G401.6 (cell line): ENCODE results near the gene PRR36.
"Not testable (repeated sequence)": the region's sequence is repeated elsewhere in the genome, so short reads cannot be mapped to it uniquely, and the experiment has no call there.

Experiments
- FAIRE-seq: peaks from 2 replicates; lab custom pipeline; 2012; peaks lifted over from hg19 to GRCh38; lab: Jason Lieb, UNC

PRR36 gene

DNA sequence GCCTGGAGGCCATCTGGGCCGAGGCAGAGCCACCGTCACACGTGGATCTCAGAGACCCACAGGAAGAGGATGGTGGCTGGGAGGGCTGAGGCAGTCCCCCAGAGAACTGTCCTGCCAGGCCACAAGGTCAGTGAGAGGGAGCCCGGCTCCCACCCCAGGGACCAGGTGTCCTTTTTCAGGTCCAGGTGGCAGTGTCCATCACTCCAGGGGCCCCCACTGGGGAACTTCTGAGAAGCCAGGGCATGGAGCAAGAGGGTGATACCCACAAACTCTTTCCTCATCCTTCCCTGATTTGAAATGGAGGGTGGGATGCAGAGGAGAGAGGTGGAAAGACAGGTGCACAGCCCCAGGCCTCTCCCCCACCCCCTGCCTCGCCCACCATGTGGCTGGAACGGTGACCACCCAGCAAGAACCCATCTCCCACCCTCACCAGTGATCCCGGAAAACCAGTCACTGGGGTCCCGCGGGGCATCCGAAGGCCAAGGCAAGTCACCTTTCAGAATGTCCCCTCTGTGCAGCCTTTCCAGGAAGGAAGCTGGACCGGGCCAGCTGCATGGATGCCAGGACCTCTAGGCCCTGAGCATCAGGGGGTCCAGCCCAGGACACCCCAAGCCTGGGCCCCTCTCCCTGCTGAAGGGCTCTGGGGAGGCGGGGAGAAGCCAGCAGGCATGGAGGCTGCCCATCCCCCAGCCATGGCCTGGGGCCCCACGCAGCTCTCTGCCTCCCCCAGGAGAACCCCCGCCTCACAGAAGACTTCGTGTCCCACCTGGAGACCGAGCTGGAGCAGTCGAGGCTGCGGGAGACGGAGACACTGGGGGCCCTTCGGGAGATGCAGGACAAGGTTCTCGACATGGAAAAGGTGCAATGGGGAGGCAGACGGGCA lies 14.1 kb downstream of the PRR36 start:
- FAIRE-seq: no peak

DNA sequence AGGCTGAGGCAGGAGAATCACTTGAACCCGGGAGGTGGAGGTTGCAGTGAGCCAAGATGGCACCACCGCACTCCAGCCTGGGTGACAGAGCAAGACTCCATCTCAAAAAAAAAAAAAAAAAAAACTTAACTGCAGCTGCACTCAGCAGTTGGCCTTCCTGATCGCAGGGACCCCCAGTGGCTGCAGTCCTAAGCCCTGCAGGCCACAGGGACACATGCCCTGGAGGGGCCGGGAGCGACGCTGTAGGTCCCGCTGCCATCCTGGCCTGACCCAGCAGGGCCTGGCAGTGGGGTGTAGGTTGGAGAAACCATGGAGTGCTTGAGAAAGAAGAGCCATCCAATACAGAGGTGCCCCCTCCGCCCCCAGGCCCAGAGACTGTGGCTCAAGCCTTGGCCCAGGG lies 15.1 kb downstream of the PRR36 start:
- not testable (repeated sequence) for FAIRE-seq

GRCh38 chr19:7858109-7858770 lies 15.9 kb downstream of the PRR36 start:
- FAIRE-seq: no peak

DNA sequence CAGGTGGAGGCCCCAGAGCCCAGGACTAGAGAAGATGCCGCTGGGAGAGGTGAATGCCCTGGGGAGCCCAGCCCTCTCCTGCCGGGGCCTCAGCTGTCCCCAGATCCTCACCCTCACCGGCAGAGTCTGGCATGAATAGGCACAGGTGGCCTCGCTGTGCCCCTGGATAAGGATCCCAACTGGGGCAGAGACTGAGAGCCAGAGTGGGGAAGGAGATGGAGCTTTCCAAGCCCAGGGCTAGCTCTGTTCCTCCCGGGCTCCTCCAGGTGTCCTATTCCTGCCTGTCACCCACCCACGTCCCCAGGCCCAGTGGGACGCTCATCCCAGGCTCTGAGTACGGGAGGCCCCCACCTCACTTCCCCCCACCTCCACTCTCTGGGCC lies 16.5 kb downstream of the PRR36 start:
- FAIRE-seq: no peak

- no peak for FAIRE-seq
Measured at GRCh38 chr19:7856679-7857663, 17.2 kb downstream of the PRR36 start.

GRCh38 chr19:7856109-7856591 lies 18.0 kb downstream of the PRR36 start:
- no peak for FAIRE-seq

GRCh38 chr19:7855426-7856108 lies 18.6 kb downstream of the PRR36 start:
- no peak for FAIRE-seq

- FAIRE-seq: no peak
Measured at GRCh38 chr19:7853770-7854128, 20.4 kb downstream of the PRR36 start.

GRCh38 chr19:7852851-7853769 lies 21.1 kb downstream of the PRR36 start:
- FAIRE-seq: no peak

GRCh38 chr19:7851623-7852500 lies 22.3 kb downstream of the PRR36 start:
- no peak for FAIRE-seq

- FAIRE-seq: no peak
Measured at GRCh38 chr19:7850945-7851622, 23.1 kb downstream of the PRR36 start.

GRCh38 chr19:7850000-7850813 lies 24.0 kb downstream of the PRR36 start:
- no peak for FAIRE-seq

GRCh38 chr19:7849631-7849999 lies 24.6 kb downstream of the PRR36 start:
- FAIRE-seq: no peak

DNA sequence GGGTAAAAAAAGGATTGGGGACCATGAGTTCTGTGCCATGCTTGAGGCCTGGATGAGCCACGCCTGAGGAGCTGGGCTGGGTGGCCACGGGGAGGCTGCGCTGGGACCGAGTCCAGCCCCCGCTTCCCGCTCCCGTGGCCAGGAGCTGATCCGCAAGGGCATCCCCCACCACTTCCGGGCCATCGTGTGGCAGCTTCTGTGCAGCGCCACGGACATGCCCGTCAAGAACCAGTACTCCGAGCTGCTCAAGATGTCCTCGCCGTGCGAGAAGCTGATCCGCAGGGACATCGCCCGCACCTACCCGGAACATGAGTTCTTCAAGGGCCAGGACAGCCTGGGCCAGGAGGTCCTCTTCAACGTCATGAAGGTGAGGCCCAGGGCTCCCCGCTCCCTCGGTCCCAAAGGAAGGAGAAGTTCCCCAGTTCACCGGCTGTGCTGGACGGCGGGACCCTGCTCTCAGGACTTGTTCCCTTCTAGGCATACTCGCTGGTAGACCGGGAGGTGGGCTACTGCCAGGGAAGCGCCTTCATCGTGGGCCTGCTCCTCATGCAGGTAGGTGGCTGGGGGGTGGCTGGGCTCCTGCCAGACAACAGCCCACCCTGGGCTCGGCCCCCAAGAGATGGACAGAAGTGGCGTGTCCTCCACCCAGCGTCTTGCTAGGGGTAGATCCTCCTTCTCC lies 25.3 kb downstream of the PRR36 start:
- FAIRE-seq: no peak

DNA sequence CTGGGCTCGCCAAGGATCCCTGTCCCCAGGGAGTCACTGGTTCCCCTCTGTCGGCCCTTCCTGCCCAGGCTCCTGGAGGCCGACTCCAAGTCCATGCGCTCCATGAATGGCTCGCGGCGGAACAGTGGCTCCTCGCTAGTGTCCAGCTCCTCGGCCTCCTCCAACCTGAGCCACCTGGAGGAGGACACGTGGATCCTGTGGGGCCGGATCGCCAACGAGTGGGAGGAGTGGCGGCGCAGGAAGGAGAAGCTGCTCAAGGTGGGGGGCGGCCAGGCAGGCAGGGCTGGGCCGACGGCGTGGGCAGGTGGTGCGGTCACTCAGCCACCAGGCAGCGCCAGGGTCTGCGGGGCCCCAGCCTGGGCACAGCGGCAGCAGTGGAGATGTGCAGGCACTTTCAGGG lies 26.5 kb downstream of the PRR36 start:
- FAIRE-seq: no peak

- FAIRE-seq: no peak
Measured at GRCh38 chr19:7846155-7846646, 28.0 kb downstream of the PRR36 start.

- FAIRE-seq: no peak
Measured at GRCh38 chr19:7845390-7846154, 28.6 kb downstream of the PRR36 start.
